Neuronal stem cell (in vitro differentiated cells): ENCODE data around the gene SLC9A8.
A peak's percentile ranks its signal among the peaks of the same experiment; 100 is the strongest.

Experiments
- DNase-seq: peaks from one replicate; pipeline ENCODE4 v3.0.0-alpha.2; 2013; ENCODE audit warnings: low spot score
- H2AFZ ChIP-seq: one replicate; pipeline ENCODE4 v1.6.1; 2013; ENCODE audit warnings: mild to moderate bottlenecking, low read length, inconsistent platforms
- H2AK5ac ChIP-seq: 2 replicates; pipeline ENCODE4 v1.6.1; 2013; ENCODE audit warnings: low read depth, mild to moderate bottlenecking, inconsistent platforms, low read length, moderate library complexity, mixed read lengths
- H2BK120ac ChIP-seq: 2 replicates; pipeline ENCODE4 v1.6.1; 2013; ENCODE audit warnings: low read depth, mild to moderate bottlenecking, inconsistent platforms, low read length, moderate library complexity, mixed read lengths
- H2BK12ac ChIP-seq: one replicate; pipeline ENCODE4 v1.6.1; 2013; ENCODE audit warnings: low read length, inconsistent platforms
- H2BK15ac ChIP-seq: 2 replicates; pipeline ENCODE4 v1.6.1; 2013; ENCODE audit warnings: mild to moderate bottlenecking, low read length, inconsistent platforms, mixed read lengths
- H2BK5ac ChIP-seq: one replicate; pipeline ENCODE4 v1.6.1; 2013; ENCODE audit warnings: inconsistent platforms, mild to moderate bottlenecking, low read length, moderate library complexity
- H3K14ac ChIP-seq: one replicate; pipeline ENCODE4 v1.6.1; 2013; ENCODE audit warnings: low read length, inconsistent platforms
- H3K18ac ChIP-seq: 2 replicates; pipeline ENCODE4 v1.6.1; 2013; ENCODE audit warnings: low read length, inconsistent platforms
- H3K23ac ChIP-seq: 2 replicates; pipeline ENCODE4 v1.6.1; 2013; ENCODE audit warnings: low read depth, mild to moderate bottlenecking, mixed read lengths, low read length, inconsistent platforms; ENCODE audit not compliant: poor library complexity
- H3K27ac ChIP-seq: replicated peaks from 3 replicates; pipeline ENCODE4 v1.5.1; 2013; ENCODE audit warnings: low read length, inconsistent platforms
- H3K27me3 ChIP-seq, 3 experiments: 2 replicates each; pipeline ENCODE4 v1.6.1; 2013; ENCODE audit warnings: low read length in 3 of 3, mild to moderate bottlenecking in 2 of 3, inconsistent platforms in 1 of 3, low read depth in 1 of 3, mixed read lengths in 1 of 3, moderate library complexity in 1 of 3; ENCODE audit not compliant: control insufficient read depth in 3 of 3, insufficient read depth in 3 of 3
- H3K36me3 ChIP-seq, 2 donors: replicated peaks in 1 of 2; 2 replicates each; pipeline ENCODE4 v1.6.1; 2013; ENCODE audit warnings: low read length in 2 of 2; ENCODE audit not compliant: control insufficient read depth in 2 of 2, insufficient read depth in 2 of 2
- H3K4ac ChIP-seq: 2 replicates; pipeline ENCODE4 v1.6.1; 2013; ENCODE audit warnings: inconsistent platforms, mild to moderate bottlenecking, low read length, moderate library complexity
- H3K4me1 ChIP-seq, 2 donors: 1 replicate in 1 of 2; 2 replicates in 1 of 2; pipeline ENCODE4 v1.6.1; 2013; ENCODE audit warnings: low read length in 2 of 2, low read depth in 1 of 2; ENCODE audit not compliant: control insufficient read depth in 2 of 2, insufficient read depth in 1 of 2
- H3K4me2 ChIP-seq: one replicate; pipeline ENCODE4 v1.6.1; 2013; ENCODE audit warnings: mild to moderate bottlenecking, low read length, inconsistent platforms; ENCODE audit not compliant: insufficient read depth, poor library complexity, severe bottlenecking
- H3K4me3 ChIP-seq, 2 donors: 2 replicates each; pipeline ENCODE4 v1.5.1; 2013; ENCODE audit warnings: low read length in 2 of 2, mild to moderate bottlenecking in 2 of 2, inconsistent platforms in 1 of 2, moderate library complexity in 1 of 2
- H3K79me1 ChIP-seq: one replicate; pipeline ENCODE4 v1.6.1; 2013; ENCODE audit warnings: low read depth, mild to moderate bottlenecking, inconsistent platforms, low read length, moderate library complexity
- H3K9ac ChIP-seq: one replicate; pipeline ENCODE4 v1.6.1; 2013; ENCODE audit warnings: mild to moderate bottlenecking, low read depth, low read length, inconsistent platforms; ENCODE audit not compliant: poor library complexity
- H3K9me3 ChIP-seq, 2 donors: replicated peaks in 1 of 2; 2 replicates each; pipeline versions ENCODE3 to v1.6.1; 2013; ENCODE audit warnings: low read length in 2 of 2, mild to moderate bottlenecking in 2 of 2, inconsistent platforms in 1 of 2, low read depth in 1 of 2, mixed read lengths in 1 of 2, moderate library complexity in 1 of 2; ENCODE audit not compliant: control insufficient read depth in 2 of 2, insufficient read depth in 1 of 2
- H4K8ac ChIP-seq: one replicate; pipeline ENCODE4 v1.6.1; 2013; ENCODE audit warnings: low read depth, mild to moderate bottlenecking, inconsistent platforms, low read length, moderate library complexity
- H4K91ac ChIP-seq: one replicate; pipeline ENCODE4 v1.6.1; 2013; ENCODE audit warnings: low read length, low read depth, mild to moderate bottlenecking, inconsistent platforms; ENCODE audit not compliant: poor library complexity
- WGBS, 2 donors: extraction: QIAGEN DNeasy Blood & Tissue Kit; methylation state at CpG; one replicate each; pipeline ENCODE4 v1.1.7; 2013; ENCODE audit warnings: missing lambda C conversion rate in 2 of 2, mixed read lengths in 1 of 2; ENCODE audit not compliant: insufficient read length in 2 of 2, insufficient replicate concordance in 1 of 2; ENCODE audit errors: extremely low coverage in 2 of 2; 5-methylcytosine and 5-hydroxymethylcytosine counted together

Gene SLC9A8

DNA sequence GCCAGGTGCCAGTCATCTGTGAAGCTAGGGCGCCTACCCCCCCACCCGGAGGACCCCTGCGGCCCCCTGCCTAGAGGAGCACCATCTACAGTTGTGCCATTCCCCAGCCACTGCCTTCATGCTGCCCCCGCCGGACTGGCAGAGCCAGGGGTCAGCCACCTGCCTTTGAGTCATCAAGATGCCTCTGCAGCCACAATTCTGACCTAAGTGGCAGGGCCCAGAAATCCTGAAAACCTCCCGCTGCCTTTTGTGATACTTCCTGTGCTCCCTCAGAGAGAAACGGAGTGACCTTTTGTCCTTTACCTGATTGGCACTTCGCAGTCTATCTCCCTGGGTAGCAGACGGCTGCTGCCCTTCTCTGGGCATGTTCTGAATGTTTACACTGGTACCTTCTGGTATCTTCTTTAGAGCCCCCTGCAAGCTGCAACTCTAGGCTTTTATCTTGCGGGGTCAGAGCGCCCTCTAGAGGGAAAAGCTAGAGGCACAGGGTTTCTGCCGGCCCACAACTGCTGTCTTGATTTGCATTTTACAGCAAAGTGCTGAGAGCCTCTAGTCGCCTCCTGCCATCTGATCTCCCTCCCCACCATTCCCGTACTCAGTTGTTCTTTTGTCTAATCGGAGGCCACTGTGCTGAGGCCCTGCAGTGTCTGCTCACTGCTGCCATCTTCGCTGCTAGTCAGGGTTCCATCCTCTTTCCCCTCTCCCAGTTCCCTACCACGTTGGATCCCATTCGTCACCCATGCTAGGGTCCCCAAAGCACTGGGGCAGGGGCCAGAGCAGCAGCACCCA, 75.8 kb downstream of the SLC9A8 start:
- no peak overlapping the region for H3K4me3 ChIP-seq
- no peak overlapping the region for H2BK120ac ChIP-seq
- no peak overlapping the region for H2BK15ac ChIP-seq
- peak overlapping the region; percentile 43 for H3K4ac ChIP-seq
- peaks cover 6 to 38% of the 10 kb centered on the region in 2 donors for H3K36me3 ChIP-seq
- H3K27me3 ChIP-seq, result no peaks in the 10 kb centered on the region
- no peaks in the 10 kb centered on the region for H3K9me3 ChIP-seq
- no peak overlapping the region for H4K8ac ChIP-seq
- H2AK5ac ChIP-seq, result peak overlapping the region; percentile 92
- H3K18ac ChIP-seq, result peak overlapping the region; percentile 60
- H3K27ac ChIP-seq, result no peak overlapping the region
- H3K14ac ChIP-seq, result no peak overlapping the region
- no peak overlapping the region for H3K4me2 ChIP-seq
- H3K23ac ChIP-seq, result no peak overlapping the region
- H3K79me1 ChIP-seq, result no peaks in the 10 kb centered on the region
- peaks cover 24 to 48% of the 10 kb centered on the region in 2 donors for H3K4me1 ChIP-seq
- WGBS, 2 donors, result no CpG with 5 or more reads among the region's 18 CpGs
- DNase-seq, result peak; percentile 81
- peak overlapping the region; percentile 86 for H3K9ac ChIP-seq
- peak overlapping the region; percentile 62 for H2AFZ ChIP-seq
- no peak overlapping the region for H2BK5ac ChIP-seq
- no peak overlapping the region for H4K91ac ChIP-seq
- H2BK12ac ChIP-seq, result peak overlapping the region; percentile 49

GRCh38 chr20:49889001-49889934, 76.6 kb downstream of the SLC9A8 start:
- H2BK120ac ChIP-seq, result no peak overlapping the region
- H3K79me1 ChIP-seq, result no peaks in the 10 kb centered on the region
- peak overlapping the region; percentile 72 for H2BK15ac ChIP-seq
- WGBS, 2 donors, result no CpG with 5 or more reads among the region's 9 CpGs
- no peak overlapping the region for H4K8ac ChIP-seq
- peak overlapping the region; percentile 62 for H2AFZ ChIP-seq
- peak overlapping the region; percentile 86 for H3K9ac ChIP-seq
- no peaks in the 10 kb centered on the region for H3K9me3 ChIP-seq
- H3K4me3 ChIP-seq, result peak overlapping the region in 1 of 2 donors; percentile 7
- H2BK5ac ChIP-seq, result no peak overlapping the region
- no peak overlapping the region for H3K14ac ChIP-seq
- H3K23ac ChIP-seq, result no peak overlapping the region
- peaks cover 24 to 49% of the 10 kb centered on the region in 2 donors for H3K4me1 ChIP-seq
- H3K27me3 ChIP-seq, result no peaks in the 10 kb centered on the region
- peaks cover 1 to 30% of the 10 kb centered on the region in 2 donors for H3K36me3 ChIP-seq
- H2BK12ac ChIP-seq, result peak overlapping the region; percentile 49
- H3K4me2 ChIP-seq, result no peak overlapping the region
- no peak overlapping the region for H3K27ac ChIP-seq
- DNase-seq, result no peak
- no peak overlapping the region for H4K91ac ChIP-seq
- peak overlapping the region; percentile 60 for H3K18ac ChIP-seq
- peak overlapping the region; percentile 43 for H3K4ac ChIP-seq
- peak overlapping the region; percentile 92 for H2AK5ac ChIP-seq

- Histone ChIP-seq H4K91ac (no peak overlapping the region), H3K27ac (no peak overlapping the region), H3K18ac (no peak overlapping the region), H3K36me3 (peaks cover 1 to 23% of the 10 kb centered on the region in 2 donors), H3K14ac (no peak overlapping the region), H4K8ac (no peak overlapping the region), H3K4ac (no peak overlapping the region), H3K4me3 (no peak overlapping the region), H3K4me1 (peaks cover 24 to 49% of the 10 kb centered on the region in 2 donors), H3K79me1 (no peaks in the 10 kb centered on the region), H2AFZ (no peak overlapping the region), H2BK5ac (no peak overlapping the region), H2BK15ac (no peak overlapping the region), H2BK12ac (no peak overlapping the region), H2AK5ac (no peak overlapping the region), H2BK120ac (no peak overlapping the region), H3K4me2 (no peak overlapping the region), H3K9ac (no peak overlapping the region), H3K27me3 (no peaks in the 10 kb centered on the region), H3K9me3 (no peaks in the 10 kb centered on the region), H3K23ac (no peak overlapping the region)
- no peak for DNase-seq
- WGBS, 2 donors, result no CpG with 5 or more reads among the region's 9 CpGs
Measured at GRCh38 chr20:49889935-49890333, 77.3 kb downstream of the SLC9A8 start.
